TTC549 (cell line): ENCODE data around the gene NINJ1.
"Not testable (repeated sequence)": the region's sequence is repeated elsewhere in the genome, so short reads cannot be mapped to it uniquely, and the experiment has no call there.

Experiments used
- FAIRE-seq: peaks from 2 replicates; lab custom pipeline; 2012; peaks lifted over from hg19 to GRCh38; lab: Jason Lieb, UNC

Gene NINJ1

DNA sequence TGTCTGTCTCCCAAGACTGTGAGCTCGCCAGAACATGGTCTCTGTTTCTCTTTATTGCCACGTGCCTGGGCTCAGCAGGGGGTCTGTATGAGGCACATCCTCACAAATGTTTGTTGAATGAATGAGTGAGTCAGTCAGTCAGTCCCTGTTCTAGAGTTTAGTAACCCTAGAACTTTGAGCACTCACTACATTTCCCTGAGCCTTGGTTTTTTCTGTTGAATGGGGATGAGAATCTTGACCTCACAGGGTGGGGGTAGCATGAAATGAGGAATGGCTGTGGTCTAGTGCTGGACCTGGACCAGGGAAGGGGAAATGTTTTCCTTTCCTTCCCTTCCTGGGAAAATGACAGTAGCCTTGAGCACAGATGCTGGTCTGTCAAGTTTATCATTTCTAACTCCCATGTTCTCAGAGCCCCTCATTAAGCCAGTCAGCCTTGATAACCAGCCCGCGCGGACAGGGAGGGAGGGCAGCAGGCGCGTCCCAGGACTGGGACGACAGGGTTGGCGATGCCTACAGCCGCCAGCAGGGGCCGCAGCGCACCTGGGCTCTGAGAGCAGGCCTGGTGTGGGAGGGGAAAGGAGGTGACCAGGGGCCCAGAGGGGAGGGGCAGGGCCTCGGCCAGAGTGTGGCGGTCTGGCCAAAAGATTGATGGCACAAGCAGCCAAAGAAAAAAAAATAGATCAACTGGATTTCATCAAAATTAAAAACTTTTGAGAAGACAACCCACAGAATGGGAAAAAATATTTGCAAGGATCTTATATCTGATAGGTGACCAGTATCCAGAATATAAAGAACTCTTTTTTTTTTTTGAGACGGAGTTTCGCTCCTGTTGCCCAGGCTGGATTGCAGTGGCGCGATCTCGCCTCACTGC lies 25.8 kb upstream of the NINJ1 start:
- FAIRE-seq, result peak; percentile 36

DNA sequence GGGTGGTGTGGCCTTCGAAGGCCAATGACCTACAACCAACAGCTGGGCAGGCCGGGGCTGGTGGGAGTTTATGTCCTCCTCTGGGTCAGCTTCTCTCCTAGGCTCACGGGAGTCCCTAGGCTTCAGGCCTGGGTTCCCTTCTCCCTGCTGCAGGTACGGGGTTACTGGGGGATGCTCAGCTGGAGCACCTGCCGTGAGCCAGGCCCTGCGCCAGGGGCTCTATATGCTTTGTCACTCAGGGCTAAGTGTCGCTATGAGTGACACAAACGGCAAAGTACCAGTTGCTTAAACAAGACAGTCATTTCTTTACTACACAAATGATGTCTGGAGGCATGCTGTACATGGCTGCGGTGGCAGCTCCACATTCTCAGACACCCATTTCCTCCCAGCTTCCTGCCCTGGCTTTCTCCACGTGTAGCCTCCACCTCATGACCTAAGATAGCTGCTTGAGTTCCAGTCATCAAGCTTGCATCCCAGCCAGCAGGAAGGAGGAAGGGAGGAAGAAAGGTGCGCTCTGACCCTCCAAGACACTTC lies 22.5 kb upstream of the NINJ1 start:
- no peak for FAIRE-seq

DNA sequence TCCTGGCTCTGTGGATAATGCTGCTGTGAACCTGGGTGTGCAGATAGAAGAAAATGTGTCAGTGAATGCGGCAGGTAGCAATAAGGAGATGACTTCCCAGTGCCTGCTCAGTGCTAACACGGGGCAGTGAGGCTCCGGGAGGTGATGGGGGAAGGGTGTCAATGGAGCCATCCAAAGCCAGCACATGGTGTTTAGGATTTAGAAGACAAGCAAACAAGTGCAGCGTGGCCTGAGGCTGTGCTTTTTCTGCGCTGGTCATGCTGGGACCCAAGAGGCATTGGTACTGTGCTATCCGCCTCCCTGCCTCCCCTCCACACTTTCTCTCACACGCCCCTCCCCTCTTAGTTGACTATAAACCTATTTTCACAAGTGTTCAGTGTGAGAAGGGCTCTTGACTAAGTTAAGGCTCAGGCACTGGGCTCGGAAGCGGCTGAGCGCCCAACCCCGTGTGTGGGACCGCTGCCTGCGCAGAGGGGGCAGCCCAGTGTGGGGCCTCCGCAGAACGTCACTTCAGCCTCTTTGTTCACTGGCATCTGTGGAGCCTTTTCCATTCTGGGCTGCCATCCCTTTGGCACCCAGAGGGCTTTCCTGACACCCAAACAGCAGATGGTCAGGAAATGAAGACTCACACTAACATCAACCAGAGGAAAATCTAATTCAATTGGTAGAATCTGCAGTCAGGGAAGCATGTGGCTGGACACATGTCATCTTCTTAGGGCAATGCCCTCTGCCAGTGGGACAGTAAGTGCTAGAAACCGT lies 21.8 kb upstream of the NINJ1 start:
- no peak for FAIRE-seq

DNA sequence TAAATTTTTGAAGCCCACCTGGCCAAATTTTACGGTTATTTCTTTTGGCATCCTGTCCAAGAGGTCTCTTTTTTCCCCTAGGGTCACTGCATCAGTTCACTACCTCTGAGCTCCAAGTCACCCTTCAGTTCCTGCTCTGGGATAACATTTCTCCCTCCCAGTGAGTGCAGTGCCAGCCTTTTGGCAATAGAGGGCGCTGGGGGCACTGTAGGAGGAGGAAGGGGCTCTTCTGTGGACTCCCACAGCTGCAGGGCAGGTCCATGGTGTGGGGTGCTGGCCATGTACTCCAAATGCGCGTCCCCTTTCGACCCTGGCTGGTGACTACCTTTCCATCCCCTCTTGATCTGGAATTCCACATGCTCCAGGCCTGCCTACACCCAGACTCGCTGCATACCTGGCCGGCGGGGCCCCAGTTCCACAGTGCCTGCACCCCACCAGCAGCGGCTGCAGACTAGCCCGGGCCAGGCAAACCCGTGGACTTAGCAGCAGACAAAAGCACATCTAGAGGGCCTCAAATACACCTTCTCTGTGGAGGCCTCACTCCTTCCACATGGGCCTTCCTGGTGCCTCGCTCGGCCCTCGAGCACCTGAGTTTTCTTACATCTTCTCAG lies 20.3 kb upstream of the NINJ1 start:
- no peak for FAIRE-seq

DNA sequence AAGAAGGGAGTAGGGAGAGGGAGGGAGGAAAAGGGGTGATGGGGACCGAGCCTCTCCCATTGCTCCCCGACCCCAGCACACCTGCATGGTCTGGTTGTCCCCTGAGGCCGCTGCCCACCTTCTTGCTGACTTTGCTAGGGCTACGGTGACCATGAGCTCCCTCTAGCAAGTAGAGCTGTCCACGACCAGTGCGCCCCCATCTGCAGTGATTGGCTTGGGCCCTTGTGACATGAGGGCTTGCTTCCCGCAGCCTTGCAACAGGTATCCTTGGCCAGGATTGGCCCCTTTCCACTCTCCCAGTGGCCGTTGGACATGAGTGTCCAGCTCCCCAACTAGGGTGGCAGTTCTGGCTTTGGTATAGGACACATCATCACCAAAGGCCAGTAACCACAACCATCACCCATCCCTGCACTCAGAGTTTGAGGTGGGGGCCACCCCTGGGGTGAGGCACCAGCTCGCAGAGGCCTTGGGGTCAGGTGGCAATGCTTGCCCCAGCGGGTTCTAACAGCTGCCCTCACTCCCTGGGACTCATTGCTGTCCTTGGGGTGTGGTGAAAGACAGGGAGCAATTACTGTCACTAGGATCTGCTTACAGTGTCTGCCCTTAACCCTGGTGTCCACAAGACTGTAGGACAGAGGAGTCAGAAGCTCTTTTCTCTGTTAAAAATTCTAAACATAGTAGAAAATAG lies 17.2 kb upstream of the NINJ1 start:
- no peak for FAIRE-seq

DNA sequence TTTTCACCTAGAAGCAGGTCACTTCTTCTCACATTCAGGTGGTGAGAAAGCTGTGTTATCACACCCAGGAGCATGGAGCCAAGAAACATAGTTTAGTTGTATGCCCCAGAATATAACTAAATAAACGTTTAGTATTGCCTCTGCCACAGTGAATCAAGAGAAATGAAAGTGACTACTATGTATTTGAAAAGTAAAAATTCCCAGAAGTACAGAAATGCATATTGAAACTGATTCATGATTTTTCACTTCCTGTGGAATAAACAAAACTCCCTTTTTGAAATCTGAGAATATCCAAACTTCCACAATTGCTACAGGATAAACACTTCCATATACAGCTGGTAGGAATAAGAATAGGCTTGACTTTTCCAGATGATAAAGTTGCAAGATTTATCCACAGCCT lies 15.3 kb upstream of the NINJ1 start:
- FAIRE-seq, result no peak

DNA sequence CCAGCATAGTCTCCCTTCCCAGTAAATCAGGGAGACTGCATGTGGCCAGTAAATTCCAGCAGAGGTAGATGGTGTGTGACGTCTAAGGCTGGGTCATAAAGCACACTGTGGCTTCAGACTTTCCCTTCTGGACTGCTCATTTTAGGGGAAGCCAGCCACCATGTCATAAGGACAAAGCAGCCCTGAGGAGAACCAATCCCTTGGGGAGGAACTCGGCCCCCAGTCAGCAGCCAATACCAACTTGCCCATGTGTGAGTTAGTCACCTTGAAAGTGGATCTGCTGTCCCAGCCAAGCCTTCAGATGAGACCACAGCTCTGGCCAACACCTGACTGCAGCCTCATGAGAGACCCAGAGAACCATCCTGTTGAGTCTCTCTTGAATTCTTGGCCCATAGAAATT lies 14.7 kb upstream of the NINJ1 start:
- no peak for FAIRE-seq

DNA sequence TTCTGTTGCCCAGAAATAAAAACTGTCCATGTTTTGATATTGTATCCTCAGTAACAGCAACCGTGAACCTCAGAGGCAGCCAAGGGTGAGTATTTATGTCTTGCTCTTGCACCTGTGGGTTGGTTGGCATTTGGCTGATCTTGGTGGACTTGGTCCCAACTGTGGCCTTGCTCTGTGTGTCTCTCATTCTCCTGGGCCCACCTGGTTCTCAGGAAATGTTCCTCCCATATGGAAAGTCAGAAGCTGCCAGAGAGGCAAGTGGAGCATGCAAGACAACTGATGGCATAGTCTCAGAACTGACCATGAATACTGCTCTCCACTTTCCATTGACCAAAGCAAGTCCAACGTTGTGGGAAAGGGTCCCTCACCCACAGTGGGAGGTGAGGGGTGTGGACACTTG lies 13.6 kb upstream of the NINJ1 start:
- FAIRE-seq, result no peak

DNA sequence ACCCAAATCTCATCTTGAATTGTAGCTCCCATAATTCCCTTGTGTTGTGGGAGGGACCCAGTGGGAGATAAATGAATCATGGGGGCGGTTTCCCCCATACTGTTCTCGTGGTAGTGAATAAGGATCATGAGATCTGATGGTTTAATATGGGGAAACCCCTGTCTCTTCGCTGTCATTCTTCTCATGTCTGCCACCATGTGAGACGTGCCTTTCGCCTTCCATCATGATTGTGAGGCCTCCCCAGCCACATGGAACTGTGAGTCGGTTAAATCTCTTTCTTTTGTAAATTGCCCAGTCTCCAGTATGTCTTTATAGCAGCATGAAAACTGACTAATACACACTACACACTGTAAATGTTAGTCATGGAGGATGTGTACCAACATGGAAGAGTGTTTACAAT lies 12.6 kb upstream of the NINJ1 start:
- FAIRE-seq, result not testable (repeated sequence)

DNA sequence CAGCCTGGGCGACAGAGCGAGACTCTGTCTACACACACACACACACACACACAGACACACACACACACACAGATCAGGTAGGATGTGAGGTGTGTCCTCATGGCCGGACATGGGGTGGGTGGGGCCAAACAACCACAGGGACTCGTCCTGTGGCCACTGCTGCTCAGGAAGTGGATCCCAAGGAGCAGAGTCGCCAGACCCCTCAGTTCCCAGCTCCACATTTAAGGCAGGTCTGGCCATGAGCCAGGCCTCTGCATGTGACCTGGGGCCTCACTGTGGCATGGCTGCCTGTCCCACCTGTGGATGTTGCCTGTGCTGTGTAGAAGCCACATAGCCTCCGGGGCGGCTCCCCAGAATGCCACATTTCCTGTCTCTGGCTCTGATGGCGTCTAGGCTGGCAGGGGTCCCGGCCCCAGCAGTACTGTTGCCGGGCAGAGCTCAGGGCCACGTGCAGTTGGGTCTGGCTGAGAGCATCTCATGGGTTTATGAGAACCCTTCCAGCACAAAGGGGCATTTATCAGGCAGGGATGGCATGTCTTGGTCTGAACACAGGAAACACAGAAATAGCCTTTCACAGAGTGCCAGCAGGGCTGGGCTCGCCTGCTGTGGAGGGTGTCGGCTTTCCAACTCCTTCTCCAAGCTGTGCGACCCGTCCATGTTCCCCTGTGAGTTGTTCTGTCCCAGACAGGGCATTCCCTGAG lies 9.9 kb upstream of the NINJ1 start:
- no peak for FAIRE-seq

DNA sequence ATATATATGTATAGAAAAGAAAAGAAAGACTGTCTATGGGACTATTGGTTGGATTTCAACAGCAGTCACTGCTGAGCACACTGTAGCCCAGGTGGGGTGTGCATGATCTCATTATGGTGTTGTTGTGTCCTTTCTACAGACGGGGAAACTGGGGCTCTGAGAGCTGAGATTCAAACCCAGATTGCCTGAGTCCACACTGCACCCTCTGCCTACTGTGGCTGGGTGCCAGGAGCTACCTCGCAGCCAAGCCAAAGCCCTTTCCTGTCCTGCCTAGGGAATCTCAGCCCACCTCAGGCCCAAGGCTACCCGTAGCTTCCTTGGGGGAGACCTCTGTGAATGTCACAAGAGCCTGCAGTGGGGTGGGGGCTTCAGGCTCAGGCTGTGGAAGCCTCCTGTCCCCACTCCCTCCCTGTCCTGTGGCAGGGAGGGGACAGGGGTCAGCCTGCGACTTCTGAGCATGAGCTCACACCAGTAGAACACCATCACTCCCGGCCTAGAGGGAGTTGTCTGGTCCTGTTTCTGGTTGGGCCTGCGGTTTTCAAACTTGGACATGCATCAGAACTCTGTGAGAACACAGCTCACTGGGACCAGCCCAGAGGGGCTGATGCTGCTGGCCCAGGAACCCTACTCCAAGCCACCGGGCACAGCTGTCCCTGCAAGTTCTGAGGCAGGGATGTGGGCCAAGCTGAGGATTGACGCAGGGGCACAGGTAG lies 7.9 kb upstream of the NINJ1 start:
- FAIRE-seq, result no peak

DNA sequence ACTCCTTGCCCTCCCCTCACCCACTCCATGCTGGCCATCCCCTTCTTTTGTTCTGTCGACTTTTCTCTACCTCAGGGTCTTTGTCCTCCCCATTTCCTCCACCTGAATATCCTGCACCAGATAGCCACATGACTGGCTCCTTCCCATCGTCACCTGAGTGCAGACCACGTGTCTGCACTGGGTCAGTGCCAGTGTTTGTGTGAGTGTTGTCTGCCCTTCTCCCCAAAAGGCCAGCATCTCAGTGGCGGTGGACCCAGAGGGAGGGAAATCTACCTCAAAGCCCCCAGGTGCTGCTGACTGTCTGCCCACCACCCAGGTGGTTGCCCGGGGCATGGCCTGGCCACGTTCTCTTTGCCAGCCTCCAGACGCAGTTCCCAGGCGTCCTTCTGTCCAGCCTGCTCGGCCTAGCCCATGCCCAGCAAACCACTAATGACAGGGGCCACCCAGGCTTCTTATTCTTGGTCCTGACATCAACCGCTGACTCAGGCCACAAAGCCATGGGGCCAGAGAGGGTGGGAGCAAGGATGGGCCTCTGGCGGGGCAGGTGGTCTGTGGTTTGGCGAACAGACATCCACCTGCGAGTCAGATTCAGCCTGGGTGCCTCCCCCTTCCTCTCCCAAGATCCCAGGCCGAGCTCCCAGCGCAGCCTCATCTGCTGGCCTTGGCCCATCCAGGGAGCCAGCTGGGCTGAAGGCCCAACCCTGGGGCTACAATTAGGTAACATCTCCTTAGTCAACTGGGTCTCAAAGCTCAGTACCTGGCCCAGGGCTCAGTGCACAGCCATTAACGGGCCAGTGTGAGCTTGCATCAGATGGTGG lies 5.5 kb upstream of the NINJ1 start:
- FAIRE-seq, result no peak

DNA sequence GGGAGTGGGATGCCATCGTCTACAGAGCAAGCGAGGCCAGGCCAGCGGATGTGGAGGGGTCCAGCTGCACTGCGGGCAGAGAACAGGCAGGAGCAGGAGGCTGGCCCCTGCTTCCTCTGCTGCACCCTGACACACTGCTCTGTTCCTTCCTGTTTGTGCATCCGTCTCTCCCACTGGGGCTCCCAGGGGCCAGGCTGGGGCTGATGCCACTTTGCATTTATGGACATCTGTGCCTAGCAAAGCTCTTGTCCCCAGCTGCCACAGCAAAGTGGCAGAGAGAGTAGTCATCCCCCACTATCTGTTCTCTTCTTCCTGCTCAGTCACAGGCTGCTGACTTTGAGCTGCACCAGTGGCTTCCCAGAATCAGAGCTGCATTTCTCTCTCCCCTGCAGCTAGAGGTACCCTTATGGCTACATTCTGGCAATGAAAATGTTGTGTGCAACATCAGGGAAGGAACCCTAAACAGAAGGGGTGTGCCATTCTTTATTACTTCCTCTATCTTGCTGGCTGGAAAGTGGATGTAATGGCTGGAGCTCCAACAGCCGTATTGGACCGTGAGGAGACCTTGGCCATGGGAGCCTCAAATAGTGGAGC lies 4.2 kb upstream of the NINJ1 start:
- FAIRE-seq, result no peak

DNA sequence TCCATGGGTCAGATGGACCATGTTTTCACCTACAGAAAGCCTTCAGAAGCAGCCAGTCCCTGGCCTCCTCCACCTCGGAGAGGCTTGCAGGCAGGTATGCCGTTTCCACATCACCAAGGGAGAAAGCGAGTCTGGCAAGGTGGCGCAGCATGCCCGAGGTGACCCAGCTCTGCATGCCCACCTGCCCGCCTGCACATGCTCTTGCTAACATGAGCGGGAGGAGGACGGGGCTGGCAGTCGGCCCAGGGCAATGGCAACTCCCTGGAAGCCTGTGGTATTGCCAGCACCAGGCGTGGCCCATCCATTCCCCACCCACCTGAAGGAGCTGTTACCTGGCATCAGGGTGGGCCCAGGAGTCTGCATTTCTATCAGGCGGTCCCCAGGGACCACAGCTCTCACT lies 3.3 kb upstream of the NINJ1 start:
- FAIRE-seq, result no peak

DNA sequence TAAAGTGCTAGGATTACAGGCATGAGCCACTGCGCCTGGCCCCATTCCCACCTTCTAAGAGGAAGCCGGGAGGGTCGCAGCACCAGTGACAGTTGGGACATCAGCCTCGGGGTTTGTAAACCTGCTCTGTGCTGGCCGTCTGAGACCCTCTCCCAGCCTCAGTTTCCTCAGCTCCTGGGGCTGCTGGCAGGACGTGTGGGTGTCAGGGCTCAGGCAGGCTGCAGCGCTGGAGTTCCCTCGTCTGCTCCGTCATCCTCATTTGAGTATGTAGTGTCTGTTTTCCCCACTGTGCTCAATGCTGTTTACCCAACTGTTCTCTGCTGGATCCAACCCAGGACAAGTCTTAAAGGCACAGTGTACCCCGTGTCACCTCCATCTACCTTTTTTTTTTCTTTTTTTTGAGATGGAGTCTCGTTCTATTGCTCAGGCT lies 2.0 kb upstream of the NINJ1 start:
- no peak for FAIRE-seq

DNA sequence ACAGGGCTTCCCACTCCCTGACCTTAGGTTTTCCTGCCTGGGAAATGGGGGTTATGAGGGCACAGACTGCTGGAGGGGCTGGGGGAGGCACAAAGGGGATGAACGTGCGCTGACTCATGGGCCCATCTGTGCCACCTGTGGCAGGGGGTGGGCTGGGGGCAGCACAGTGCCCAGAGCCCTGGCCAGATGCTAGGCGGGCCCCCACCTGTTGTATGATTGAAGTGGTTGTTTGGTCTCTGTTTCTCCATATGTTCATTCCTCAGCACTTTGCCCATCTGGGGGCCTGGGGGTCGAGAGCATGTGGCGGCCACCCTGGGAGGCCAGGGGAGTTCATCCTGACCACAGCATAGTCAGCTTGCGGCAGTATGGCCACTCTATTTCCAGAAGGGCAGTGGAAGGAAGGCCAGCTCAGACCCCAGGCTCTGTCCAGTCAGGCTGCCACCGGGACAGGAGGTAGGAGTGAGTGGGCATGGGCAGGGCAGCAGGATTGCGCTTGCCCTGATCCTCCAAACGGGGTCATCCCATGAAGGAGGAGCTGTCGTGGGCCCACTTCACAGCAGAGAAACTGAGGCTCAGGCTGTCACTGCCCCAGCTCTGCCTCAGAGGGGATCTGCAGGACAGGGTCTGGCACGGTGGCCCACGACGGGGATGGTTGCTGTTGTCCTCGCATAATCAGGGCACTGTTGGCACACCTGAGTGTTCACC lies 841 bp upstream of the NINJ1 start:
- no peak for FAIRE-seq

DNA sequence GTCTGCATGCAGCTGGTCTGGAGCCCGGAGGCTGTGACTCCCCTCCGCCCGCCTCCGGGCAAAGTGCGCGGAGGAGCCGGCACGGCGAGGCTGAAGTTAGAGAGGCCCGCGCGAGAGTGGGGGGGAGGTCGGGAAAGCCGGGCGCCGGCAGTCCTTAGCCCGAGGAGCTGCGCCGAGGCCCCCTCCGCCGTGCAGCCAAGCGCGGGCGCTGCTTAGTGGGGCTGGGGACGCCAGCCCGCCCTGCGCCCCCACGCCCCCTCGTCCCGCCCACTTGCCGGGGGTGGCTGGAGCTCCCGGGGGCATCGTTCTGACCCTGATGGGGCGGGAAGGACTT lies 403 bp downstream of the NINJ1 start:
- FAIRE-seq, result no peak

DNA sequence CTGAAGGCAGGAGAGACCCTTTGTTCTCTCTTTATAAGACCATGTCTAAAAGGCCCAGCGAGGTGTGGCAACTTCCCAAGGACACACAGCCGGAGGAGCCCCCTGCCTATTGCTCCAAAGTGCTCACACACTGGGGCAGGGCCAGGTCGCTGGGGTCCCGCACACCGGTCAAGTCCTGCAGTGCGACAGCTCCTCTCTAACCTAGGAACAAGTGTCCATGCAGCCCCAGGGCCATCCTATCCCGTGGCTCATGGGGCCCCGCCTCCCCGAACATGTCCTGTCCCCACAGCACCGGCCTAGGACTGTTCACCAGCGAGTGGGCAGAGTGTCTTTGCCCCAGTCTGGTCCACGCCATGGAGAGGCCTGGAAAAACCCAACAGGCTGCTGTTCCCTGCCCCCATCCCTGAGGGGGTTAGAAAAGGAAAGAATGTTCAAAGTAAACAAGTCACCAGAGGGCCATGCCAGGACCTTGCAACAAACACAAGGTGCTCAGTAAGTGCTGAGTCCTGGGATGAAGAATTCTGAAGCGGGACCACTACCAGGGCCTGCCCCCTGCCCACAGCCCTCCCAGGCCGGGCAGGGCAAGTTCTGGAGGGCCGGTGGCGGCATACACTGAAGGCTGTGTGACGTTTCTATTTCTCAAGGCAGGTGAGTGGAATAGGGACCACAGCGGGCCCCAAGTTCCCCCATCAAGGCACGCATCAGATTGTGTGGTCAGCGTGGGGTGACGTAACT lies 938 bp downstream of the NINJ1 start:
- no peak for FAIRE-seq
